ENCODE data around the gene ANKRD22.
A peak's percentile ranks its signal among the peaks of the same experiment; 100 is the strongest.

The ANKRD22 gene

GRCh38 chr10:88792661-88793060 lies 59.0 kb downstream of the ANKRD22 start:
- TF ChIP-seq, protein P1, sequence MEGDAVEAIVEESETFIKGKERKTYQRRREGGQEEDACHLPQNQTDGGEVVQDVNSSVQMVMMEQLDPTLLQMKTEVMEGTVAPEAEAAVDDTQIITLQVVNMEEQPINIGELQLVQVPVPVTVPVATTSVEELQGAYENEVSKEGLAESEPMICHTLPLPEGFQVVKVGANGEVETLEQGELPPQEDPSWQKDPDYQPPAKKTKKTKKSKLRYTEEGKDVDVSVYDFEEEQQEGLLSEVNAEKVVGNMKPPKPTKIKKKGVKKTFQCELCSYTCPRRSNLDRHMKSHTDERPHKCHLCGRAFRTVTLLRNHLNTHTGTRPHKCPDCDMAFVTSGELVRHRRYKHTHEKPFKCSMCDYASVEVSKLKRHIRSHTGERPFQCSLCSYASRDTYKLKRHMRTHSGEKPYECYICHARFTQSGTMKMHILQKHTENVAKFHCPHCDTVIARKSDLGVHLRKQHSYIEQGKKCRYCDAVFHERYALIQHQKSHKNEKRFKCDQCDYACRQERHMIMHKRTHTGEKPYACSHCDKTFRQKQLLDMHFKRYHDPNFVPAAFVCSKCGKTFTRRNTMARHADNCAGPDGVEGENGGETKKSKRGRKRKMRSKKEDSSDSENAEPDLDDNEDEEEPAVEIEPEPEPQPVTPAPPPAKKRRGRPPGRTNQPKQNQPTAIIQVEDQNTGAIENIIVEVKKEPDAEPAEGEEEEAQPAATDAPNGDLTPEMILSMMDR (IDR thresholded peaks at IDR 0.05; ENCODE audit: control insufficient read depth, extremely low read depth, insufficient read depth): no peak
- H3K4me3 ChIP-seq (ENCODE audit: low read depth, low read length): no peak overlapping the region
- DNase-seq (ENCODE audit: low read depth): no peak

DNA sequence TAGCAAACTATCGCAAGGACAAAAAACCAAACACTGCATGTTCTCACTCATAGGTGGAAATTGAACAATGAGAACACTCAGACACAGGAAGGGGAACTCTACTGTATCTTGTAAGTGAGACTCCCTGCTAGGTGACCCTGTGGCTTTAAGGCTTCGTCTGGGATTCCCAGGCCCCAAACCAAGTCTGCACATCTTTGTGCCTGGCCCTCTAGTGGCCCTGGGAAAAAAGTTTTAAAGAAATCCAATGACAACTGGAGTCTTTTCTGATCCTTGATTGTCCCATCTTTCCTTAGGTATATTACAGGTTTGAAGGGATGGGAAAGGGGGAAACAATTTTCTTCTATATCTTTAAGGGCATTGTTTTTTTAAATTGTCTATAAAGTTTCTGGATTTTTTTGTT lies 59.7 kb downstream of the ANKRD22 start:
- DNase-seq (ENCODE audit: low read depth): no peak
- no peak overlapping the region for H3K4me3 ChIP-seq (ENCODE audit: low read depth, low read length)
- TF ChIP-seq, protein P1 (IDR thresholded peaks at IDR 0.05; ENCODE audit: control insufficient read depth, extremely low read depth, insufficient read depth): peak; percentile 42

GRCh38 chr10:88788924-88789323 lies 62.7 kb downstream of the ANKRD22 start:
- TF ChIP-seq, protein P1 (IDR thresholded peaks at IDR 0.05; ENCODE audit: control insufficient read depth, extremely low read depth, insufficient read depth): no peak
- no peak for DNase-seq (ENCODE audit: low read depth)
- no peak overlapping the region for H3K4me3 ChIP-seq (ENCODE audit: low read depth, low read length)

GRCh38 chr10:88787463-88787862 lies 64.2 kb downstream of the ANKRD22 start:
- TF ChIP-seq, protein P1 (IDR thresholded peaks at IDR 0.05; ENCODE audit: control insufficient read depth, extremely low read depth, insufficient read depth): no peak
- DNase-seq (ENCODE audit: low read depth): no peak
- no peak overlapping the region for H3K4me3 ChIP-seq (ENCODE audit: low read depth, low read length)

- H3K4me3 ChIP-seq (ENCODE audit: low read depth, low read length): no peak overlapping the region
- TF ChIP-seq, protein P1 (IDR thresholded peaks at IDR 0.05; ENCODE audit: control insufficient read depth, extremely low read depth, insufficient read depth): no peak
- no peak for DNase-seq (ENCODE audit: low read depth)
Observed at GRCh38 chr10:88786032-88786770, 65.4 kb downstream of the ANKRD22 start.

DNA sequence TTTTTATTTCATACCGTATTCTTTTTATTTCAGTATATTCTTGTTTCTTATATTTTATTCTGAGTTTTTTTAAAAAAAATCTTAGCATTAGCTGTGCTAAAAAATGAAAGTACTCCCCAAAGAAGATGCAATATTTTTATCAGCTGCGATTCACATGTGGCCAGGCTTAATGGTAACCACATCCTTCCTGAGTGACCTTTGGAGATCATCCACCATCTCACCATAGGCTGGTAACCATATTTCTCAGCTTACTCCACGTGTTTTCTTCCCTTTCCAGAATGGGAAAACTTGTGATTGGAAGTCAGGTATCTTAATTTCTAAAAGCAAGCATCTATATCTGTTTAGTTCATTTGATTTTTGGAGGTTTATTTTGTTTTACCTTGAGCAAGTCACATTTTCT lies 67.9 kb downstream of the ANKRD22 start:
- TF ChIP-seq, protein P1 (IDR thresholded peaks at IDR 0.05; ENCODE audit: control insufficient read depth, extremely low read depth, insufficient read depth): no peak
- no peak for DNase-seq (ENCODE audit: low read depth)
- H3K4me3 ChIP-seq (ENCODE audit: low read depth, low read length): no peak overlapping the region

- no peak overlapping the region for H3K4me3 ChIP-seq (ENCODE audit: low read depth, low read length)
- TF ChIP-seq, protein P1 (IDR thresholded peaks at IDR 0.05; ENCODE audit: control insufficient read depth, extremely low read depth, insufficient read depth): no peak
- no peak for DNase-seq (ENCODE audit: low read depth)
Observed at GRCh38 chr10:88782222-88782621, 69.4 kb downstream of the ANKRD22 start.
